ENCODE data around the gene ATF7. TPM values are rescaled to one million over a fixed set of nuclear protein-coding genes. Genes with fewer than 3 reads are reported as not detected.
A peak's percentile ranks its signal among the peaks of the same experiment; 100 is the strongest.

Gene ATF7
- polyA plus RNA-seq, 3 donors: 21.7 to 27.9 (median 24.4) TPM

DNA sequence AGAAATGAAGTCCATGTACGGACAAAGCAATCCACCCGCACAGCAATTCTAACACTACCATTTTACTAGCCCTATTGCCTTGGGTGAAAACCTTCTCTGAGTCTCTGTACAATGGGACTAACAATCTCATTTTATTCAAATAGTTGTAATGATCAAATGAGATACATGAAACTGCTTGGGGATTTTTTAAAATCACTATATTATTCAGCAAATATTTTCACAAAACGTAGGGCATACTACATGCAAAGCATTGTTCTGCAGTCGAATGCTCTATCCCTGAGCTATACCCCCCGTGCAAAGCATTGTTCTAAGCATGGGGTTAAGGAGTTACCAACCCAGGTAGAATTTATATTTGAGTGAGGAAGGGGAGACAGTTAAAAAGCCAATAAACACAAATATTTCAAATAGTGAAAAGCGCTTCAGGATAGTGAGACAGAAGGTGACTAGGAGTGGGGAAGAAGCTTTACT is 554 bp upstream of the ATF7 start:
- intact Hi-C loops (cut with micrococcal nuclease): loop anchor here (2.0 to 10.0 kb wide), 3 partner anchors 48 to 49 kb away; partner anchors contain the start of gene ATP5MC2 (in 1 of the 2)
- TF ChIP-seq, protein P1, sequence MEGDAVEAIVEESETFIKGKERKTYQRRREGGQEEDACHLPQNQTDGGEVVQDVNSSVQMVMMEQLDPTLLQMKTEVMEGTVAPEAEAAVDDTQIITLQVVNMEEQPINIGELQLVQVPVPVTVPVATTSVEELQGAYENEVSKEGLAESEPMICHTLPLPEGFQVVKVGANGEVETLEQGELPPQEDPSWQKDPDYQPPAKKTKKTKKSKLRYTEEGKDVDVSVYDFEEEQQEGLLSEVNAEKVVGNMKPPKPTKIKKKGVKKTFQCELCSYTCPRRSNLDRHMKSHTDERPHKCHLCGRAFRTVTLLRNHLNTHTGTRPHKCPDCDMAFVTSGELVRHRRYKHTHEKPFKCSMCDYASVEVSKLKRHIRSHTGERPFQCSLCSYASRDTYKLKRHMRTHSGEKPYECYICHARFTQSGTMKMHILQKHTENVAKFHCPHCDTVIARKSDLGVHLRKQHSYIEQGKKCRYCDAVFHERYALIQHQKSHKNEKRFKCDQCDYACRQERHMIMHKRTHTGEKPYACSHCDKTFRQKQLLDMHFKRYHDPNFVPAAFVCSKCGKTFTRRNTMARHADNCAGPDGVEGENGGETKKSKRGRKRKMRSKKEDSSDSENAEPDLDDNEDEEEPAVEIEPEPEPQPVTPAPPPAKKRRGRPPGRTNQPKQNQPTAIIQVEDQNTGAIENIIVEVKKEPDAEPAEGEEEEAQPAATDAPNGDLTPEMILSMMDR (IDR thresholded peaks at IDR 0.05): no peak

DNA sequence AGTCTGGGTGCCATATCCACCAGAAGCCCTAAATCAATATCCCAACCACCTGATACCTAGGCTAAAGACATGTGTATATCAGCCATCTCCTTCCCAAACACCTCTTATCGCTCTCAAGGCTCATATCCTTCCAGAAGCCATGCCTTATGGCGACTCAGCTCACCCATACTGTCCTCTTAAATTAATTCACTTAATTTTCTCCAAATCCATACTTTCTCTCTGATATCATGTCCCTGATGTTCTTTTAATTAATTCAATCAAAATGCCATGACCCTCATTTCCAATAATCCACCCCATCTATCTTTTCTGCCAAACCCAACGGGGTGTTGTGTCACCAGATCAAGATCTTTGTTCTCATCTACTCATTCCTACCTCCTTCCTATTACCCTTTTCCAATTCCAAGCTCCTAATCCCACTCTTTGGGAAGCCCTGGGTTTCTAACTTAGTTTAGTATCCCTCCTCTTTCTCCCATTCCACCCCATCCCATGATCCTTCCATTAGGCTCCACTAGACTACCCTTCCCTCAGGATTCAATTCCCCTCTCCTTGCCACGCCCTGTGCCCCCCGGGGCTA is 723 bp downstream of the ATF7 start:
- Mint-ChIP-seq H3K27me3 (ENCODE audit: low read depth in 3 of 3) (peaks cover 0 to 2% (median 1%) of the 10 kb centered on the region in 3 donors), H3K9me3 (no peaks in the 10 kb centered on the region), H3K4me1 (peaks cover 49% of the 10 kb centered on the region), H3K4me3 (peak overlapping the region; percentile 91 to 98), H3K36me3 (peaks cover 1 to 12% of the 10 kb centered on the region in 2 donors), H3K27ac (peak overlapping the region; percentile 91 to 100 (median 96))
- H3K9me3 ChIP-seq (replicated peaks in 1 of 2; ENCODE audit: control insufficient read depth in 1 of 2, insufficient read depth in 1 of 2, low read length in 2 of 2): no peaks in the 10 kb centered on the region
- H3K79me2 ChIP-seq (ENCODE audit: insufficient read depth, low read length): peaks cover 55% of the 10 kb centered on the region
- no peaks in the 10 kb centered on the region for H4K20me1 ChIP-seq (ENCODE audit: insufficient read depth, low read length)
- WGBS (ENCODE audit: insufficient coverage): 33% methylated on average over 3 of the region's 5 CpGs
- peak overlapping the region; percentile 91 for H2AFZ ChIP-seq (ENCODE audit: insufficient read depth, low read depth, low read length, poor library complexity, severe bottlenecking)
- no peaks in the 10 kb centered on the region for H3K27me3 ChIP-seq (ENCODE audit: control insufficient read depth in 2 of 2, insufficient read depth in 2 of 2, low read length in 2 of 2)
- peak overlapping the region; percentile 100 for H3K4me2 ChIP-seq (replicated peaks; ENCODE audit: extremely low read depth, low read length, poor library complexity, severe bottlenecking)
- H3K9ac ChIP-seq (ENCODE audit: insufficient read depth, low read length, poor library complexity, severe bottlenecking): peak overlapping the region; percentile 84
- H3K36me3 ChIP-seq (replicated peaks in 1 of 2; ENCODE audit: control insufficient read depth in 1 of 2, insufficient read depth in 2 of 2, low read length in 2 of 2): peaks cover 2 to 8% of the 10 kb centered on the region in 2 donors
- peak overlapping the region; percentile 81 to 100 (median 99) for H3K4me3 ChIP-seq (replicated peaks in 1 of 3; ENCODE audit: low read depth in 2 of 3, low read length in 3 of 3)
- no peak for DNase-seq
- TF ChIP-seq, protein P1 (IDR thresholded peaks at IDR 0.05): no peak
- intact Hi-C loops (cut with micrococcal nuclease): loop anchor here in 1 of 2 donors (5.0 to 10.0 kb wide), 2 partner anchors 48 to 49 kb away; partner anchors contain the start of gene ATP5MC2
- peak overlapping the region; percentile 75 to 94 for H3K27ac ChIP-seq (ENCODE audit: low read depth in 1 of 2, low read length in 2 of 2)
- H3K4me1 ChIP-seq (ENCODE audit: control insufficient read depth in 1 of 2, insufficient read depth in 2 of 2, low read length in 2 of 2): peaks cover 37 to 42% of the 10 kb centered on the region in 2 donors

More for the DNA sequence above, 554 bp upstream of the ATF7 start:
- peak overlapping the region; percentile 91 to 100 (median 98) for H3K27ac Mint-ChIP-seq
- peaks cover 0 to 2% (median 0%) of the 10 kb centered on the region in 3 donors for H3K27me3 Mint-ChIP-seq (ENCODE audit: low read depth in 3 of 3)
- peaks cover 0 to 7% of the 10 kb centered on the region in 2 donors for H3K36me3 Mint-ChIP-seq
- H3K27me3 ChIP-seq (ENCODE audit: control insufficient read depth in 2 of 2, insufficient read depth in 2 of 2, low read length in 2 of 2): no peaks in the 10 kb centered on the region
- H3K9me3 Mint-ChIP-seq: peaks cover 0 to 7% (median 0%) of the 10 kb centered on the region in 7 donors
- no peak for DNase-seq
- H3K4me3 ChIP-seq (replicated peaks in 1 of 3; ENCODE audit: low read depth in 2 of 3, low read length in 3 of 3): peak overlapping the region; percentile 81 to 100 (median 99)
- peaks cover 42% of the 10 kb centered on the region for H3K4me1 Mint-ChIP-seq
- H3K36me3 ChIP-seq (replicated peaks in 1 of 2; ENCODE audit: control insufficient read depth in 1 of 2, insufficient read depth in 2 of 2, low read length in 2 of 2): peaks cover 0 to 2% of the 10 kb centered on the region in 2 donors
- H3K9ac ChIP-seq (ENCODE audit: insufficient read depth, low read length, poor library complexity, severe bottlenecking): peak overlapping the region; percentile 84
- H4K20me1 ChIP-seq (ENCODE audit: insufficient read depth, low read length): no peaks in the 10 kb centered on the region
- no CpG with 5 or more reads among the region's 6 CpGs for WGBS (ENCODE audit: insufficient coverage)
- peak overlapping the region; percentile 91 to 98 for H3K4me3 Mint-ChIP-seq
- H3K27ac ChIP-seq (ENCODE audit: low read depth in 1 of 2, low read length in 2 of 2): peak overlapping the region in 1 of 2 donors; percentile 94
- peak overlapping the region; percentile 100 for H3K4me2 ChIP-seq (replicated peaks; ENCODE audit: extremely low read depth, low read length, poor library complexity, severe bottlenecking)
- peaks cover 37 to 42% of the 10 kb centered on the region in 2 donors for H3K4me1 ChIP-seq (ENCODE audit: control insufficient read depth in 1 of 2, insufficient read depth in 2 of 2, low read length in 2 of 2)
- H3K9me3 ChIP-seq (replicated peaks in 1 of 2; ENCODE audit: control insufficient read depth in 1 of 2, insufficient read depth in 1 of 2, low read length in 2 of 2): no peaks in the 10 kb centered on the region
- H3K79me2 ChIP-seq (ENCODE audit: insufficient read depth, low read length): peaks cover 42% of the 10 kb centered on the region
- H2AFZ ChIP-seq (ENCODE audit: insufficient read depth, low read depth, low read length, poor library complexity, severe bottlenecking): peak overlapping the region; percentile 91

Measured in CD14-positive monocyte (primary cell).